ENCODE results near the gene HIVEP3.

GRCh38 chr1:41794031-41794430, 124.7 kb downstream of the HIVEP3 start:
- TF ChIP-seq CTCF (IDR thresholded peaks at IDR 0.05), result no peak
- TF ChIP-seq POLR2A (IDR thresholded peaks at IDR 0.05), result no peak

Measured in lower leg skin (tissue), 3 donors.